K562 (cell line): ENCODE measurements around the gene HDAC7. TPM values are rescaled to one million over a fixed set of nuclear protein-coding genes. Genes with fewer than 3 reads are reported as not detected.

Experiments used
- DMBX1 ChIP-seq: fragments of 250-450 bp; sonication (Bioruptor Pico); IDR thresholded peaks from 2 replicates; pipeline ENCODE4 v1.8.0; 2022; ENCODE audit warnings: inconsistent platforms, mild to moderate bottlenecking, moderate library complexity, borderline replicate concordance
- KLF1 ChIP-seq: fragments of 450-650 bp; IDR thresholded peaks from 2 replicates; pipeline ENCODE4 v1.6.1; 2016; ENCODE audit warnings: missing genetic modification characterization, missing compliant biosample characterization
- MECOM ChIP-seq: fragments of 250-450 bp; sonication (Bioruptor Pico); IDR thresholded peaks from 2 replicates; pipeline ENCODE4 v1.8.0; 2022; ENCODE audit warnings: inconsistent platforms
- MYC ChIP-seq, 2 experiments: fragments of 250-450 bp in 1 of 2; sonication (Bioruptor Pico) in 1 of 2; IDR thresholded peaks; 2 replicates each; pipeline versions ENCODE4 v1.5.1 to v1.6.1; 2012 to 2021; ENCODE audit warnings: low read depth in 2 of 2, borderline replicate concordance in 1 of 2, improper control_type of control experiment in 1 of 2, low read length in 1 of 2, mild to moderate bottlenecking in 1 of 2, moderate library complexity in 1 of 2
- NCOA1 ChIP-seq: fragments of 450-650 bp; IDR thresholded peaks from 2 replicates; pipeline ENCODE4 v1.6.1; 2016; ENCODE audit warnings: low read depth
- NELFE ChIP-seq: IDR thresholded peaks from 2 replicates; pipeline ENCODE4 v1.6.1; 2011; ENCODE audit warnings: mild to moderate bottlenecking; ENCODE audit not compliant: insufficient read depth, insufficient read length
- PATZ1 ChIP-seq: fragments of 250-450 bp; sonication (Bioruptor Pico); IDR thresholded peaks from 2 replicates; pipeline ENCODE4 v1.5.0; 2020; ENCODE audit warnings: mild to moderate bottlenecking, borderline replicate concordance
- PHF20 ChIP-seq: fragments of 450-650 bp; IDR thresholded peaks from 2 replicates; pipeline ENCODE4 v1.6.1; 2018; ENCODE audit not compliant: partially characterized antibody
- SMAD4 ChIP-seq: fragments of 250-450 bp; sonication (Bioruptor Pico); conservative IDR thresholded peaks from 2 replicates; pipeline ENCODE4 v1.8.0; 2021; ENCODE audit warnings: inconsistent platforms, mild to moderate bottlenecking, moderate library complexity
- ZNF384 ChIP-seq: IDR thresholded peaks from 2 replicates; pipeline ENCODE4 v1.6.1; 2012; ENCODE audit warnings: low read depth, low read length, improper control_type of control experiment
- ZNF830 ChIP-seq: fragments of 250-450 bp; sonication (Bioruptor Pico); IDR thresholded peaks from 2 replicates; pipeline ENCODE4 v1.5.0; 2021; ENCODE audit warnings: mild to moderate bottlenecking
- polyA plus RNA-seq, 8 experiments: library from polyadenylated mRNA; depleted of rRNA in 4 of 8; stranded (reverse) in 5 of 8; unstranded in 3 of 8; fragments of >200 nt; fragmentation: Nextera tagmentation in 2 of 8; fragmentation: Illumina TruSeq in 1 of 8; extraction: Ambion mirVana in 2 of 8; extraction: Trizol in 1 of 8; gene quantifications; 2 replicates each; pipeline versions ENCODE4 v1.2.1 to v1.2.3, GENCODE V29; 2011 to 2014; ENCODE audit warnings: inconsistent platforms in 1 of 8, missing spikeins in 1 of 8
- total RNA-seq, 7 experiments: library from RNA; depleted of rRNA in 6 of 7; stranded (reverse); fragments of >200 nt in 6 of 7; fragmentation: Illumina TruSeq in 2 of 7; extraction: Trizol in 2 of 7; gene quantifications; 2 replicates each; pipeline versions ENCODE4 v1.2.1 to v1.2.3, GENCODE V29; 2011 to 2021; ENCODE audit warnings: low replicate concordance in 1 of 7
- TF ChIP-seq, protein P1 (sequence below): fragments of 250-450 bp; sonication (Bioruptor Pico); IDR thresholded peaks from 2 replicates; pipeline ENCODE4 v1.4.0; 2020
- TF ChIP-seq, protein P2 (sequence below): sonication (generic); formaldehyde crosslinking; IDR thresholded peaks from 2 replicates; pipeline ENCODE4 v1.8.0; 2022; ENCODE audit warnings: mild to moderate bottlenecking, low read depth, missing genetic modification reagents
- TF ChIP-seq, protein P3 (sequence below): sonication (generic); formaldehyde crosslinking; IDR thresholded peaks from 2 replicates; pipeline ENCODE4 v1.8.1; 2022; ENCODE audit warnings: missing genetic modification reagents
- TF ChIP-seq, protein P4 (sequence below): fragments of 450-650 bp; IDR thresholded peaks from 2 replicates; pipeline ENCODE4 v1.6.1; 2016

Gene HDAC7
- total and polyA plus RNA-seq, 9 of the 15 experiments (the other 6 are each of a cell fraction or from before 2014, with no cell fraction given) = 2.5 to 129 (median 31.1) TPM

GRCh38 chr12:47758834-47759690 lies 60.6 kb downstream of the HDAC7 start, which contains the start of gene RAPGEF3 (continued):
- TF ChIP-seq, protein P1, sequence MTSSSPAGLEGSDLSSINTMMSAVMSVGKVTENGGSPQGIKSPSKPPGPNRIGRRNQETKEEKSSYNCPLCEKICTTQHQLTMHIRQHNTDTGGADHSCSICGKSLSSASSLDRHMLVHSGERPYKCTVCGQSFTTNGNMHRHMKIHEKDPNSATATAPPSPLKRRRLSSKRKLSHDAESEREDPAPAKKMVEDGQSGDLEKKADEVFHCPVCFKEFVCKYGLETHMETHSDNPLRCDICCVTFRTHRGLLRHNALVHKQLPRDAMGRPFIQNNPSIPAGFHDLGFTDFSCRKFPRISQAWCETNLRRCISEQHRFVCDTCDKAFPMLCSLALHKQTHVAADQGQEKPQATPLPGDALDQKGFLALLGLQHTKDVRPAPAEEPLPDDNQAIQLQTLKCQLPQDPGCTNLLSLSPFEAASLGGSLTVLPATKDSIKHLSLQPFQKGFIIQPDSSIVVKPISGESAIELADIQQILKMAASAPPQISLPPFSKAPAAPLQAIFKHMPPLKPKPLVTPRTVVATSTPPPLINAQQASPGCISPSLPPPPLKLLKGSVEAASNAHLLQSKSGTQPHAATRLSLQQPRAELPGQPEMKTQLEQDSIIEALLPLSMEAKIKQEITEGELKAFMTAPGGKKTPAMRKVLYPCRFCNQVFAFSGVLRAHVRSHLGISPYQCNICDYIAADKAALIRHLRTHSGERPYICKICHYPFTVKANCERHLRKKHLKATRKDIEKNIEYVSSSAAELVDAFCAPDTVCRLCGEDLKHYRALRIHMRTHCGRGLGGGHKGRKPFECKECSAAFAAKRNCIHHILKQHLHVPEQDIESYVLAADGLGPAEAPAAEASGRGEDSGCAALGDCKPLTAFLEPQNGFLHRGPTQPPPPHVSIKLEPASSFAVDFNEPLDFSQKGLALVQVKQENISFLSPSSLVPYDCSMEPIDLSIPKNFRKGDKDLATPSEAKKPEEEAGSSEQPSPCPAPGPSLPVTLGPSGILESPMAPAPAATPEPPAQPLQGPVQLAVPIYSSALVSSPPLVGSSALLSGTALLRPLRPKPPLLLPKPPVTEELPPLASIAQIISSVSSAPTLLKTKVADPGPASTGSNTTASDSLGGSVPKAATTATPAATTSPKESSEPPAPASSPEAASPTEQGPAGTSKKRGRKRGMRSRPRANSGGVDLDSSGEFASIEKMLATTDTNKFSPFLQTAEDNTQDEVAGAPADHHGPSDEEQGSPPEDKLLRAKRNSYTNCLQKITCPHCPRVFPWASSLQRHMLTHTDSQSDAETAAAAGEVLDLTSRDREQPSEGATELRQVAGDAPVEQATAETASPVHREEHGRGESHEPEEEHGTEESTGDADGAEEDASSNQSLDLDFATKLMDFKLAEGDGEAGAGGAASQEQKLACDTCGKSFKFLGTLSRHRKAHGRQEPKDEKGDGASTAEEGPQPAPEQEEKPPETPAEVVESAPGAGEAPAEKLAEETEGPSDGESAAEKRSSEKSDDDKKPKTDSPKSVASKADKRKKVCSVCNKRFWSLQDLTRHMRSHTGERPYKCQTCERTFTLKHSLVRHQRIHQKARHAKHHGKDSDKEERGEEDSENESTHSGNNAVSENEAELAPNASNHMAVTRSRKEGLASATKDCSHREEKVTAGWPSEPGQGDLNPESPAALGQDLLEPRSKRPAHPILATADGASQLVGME (CRISPR knock-in tag) = no peak
- TF ChIP-seq MECOM (CRISPR knock-in tag) (no peak), KLF1 (tag) (no peak), NCOA1 (no peak), DMBX1 (no peak), PATZ1 (CRISPR knock-in tag) (no peak; the same call in 1 of the 2 replicates), ZNF384 (no peak), NELFE (no peak), ZNF830 (0 out of 2 replicates have a peak, but pooled peaks have one; percentile 62), MYC (IDR thresholded peaks at IDR 0.05; ENCODE audit: low read depth, low read length) (peak; percentile 90), MYC (CRISPR knock-in tag; IDR thresholded peaks at IDR 0.05; ENCODE audit: borderline replicate concordance, low read depth) (peak; percentile 74; the same call in 1 of the 2 replicates), PHF20 (peak; percentile 16), SMAD4 (CRISPR knock-in tag) (no peak; the same call in 1 of the 2 replicates)
- TF ChIP-seq, protein P2, sequence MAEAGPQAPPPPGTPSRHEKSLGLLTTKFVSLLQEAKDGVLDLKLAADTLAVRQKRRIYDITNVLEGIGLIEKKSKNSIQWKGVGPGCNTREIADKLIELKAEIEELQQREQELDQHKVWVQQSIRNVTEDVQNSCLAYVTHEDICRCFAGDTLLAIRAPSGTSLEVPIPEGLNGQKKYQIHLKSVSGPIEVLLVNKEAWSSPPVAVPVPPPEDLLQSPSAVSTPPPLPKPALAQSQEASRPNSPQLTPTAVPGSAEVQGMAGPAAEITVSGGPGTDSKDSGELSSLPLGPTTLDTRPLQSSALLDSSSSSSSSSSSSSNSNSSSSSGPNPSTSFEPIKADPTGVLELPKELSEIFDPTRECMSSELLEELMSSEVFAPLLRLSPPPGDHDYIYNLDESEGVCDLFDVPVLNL (CRISPR knock-in tag) = no peak
- TF ChIP-seq, protein P3, sequence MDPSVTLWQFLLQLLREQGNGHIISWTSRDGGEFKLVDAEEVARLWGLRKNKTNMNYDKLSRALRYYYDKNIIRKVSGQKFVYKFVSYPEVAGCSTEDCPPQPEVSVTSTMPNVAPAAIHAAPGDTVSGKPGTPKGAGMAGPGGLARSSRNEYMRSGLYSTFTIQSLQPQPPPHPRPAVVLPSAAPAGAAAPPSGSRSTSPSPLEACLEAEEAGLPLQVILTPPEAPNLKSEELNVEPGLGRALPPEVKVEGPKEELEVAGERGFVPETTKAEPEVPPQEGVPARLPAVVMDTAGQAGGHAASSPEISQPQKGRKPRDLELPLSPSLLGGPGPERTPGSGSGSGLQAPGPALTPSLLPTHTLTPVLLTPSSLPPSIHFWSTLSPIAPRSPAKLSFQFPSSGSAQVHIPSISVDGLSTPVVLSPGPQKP (CRISPR knock-in tag) = no peak
- TF ChIP-seq, protein P4, sequence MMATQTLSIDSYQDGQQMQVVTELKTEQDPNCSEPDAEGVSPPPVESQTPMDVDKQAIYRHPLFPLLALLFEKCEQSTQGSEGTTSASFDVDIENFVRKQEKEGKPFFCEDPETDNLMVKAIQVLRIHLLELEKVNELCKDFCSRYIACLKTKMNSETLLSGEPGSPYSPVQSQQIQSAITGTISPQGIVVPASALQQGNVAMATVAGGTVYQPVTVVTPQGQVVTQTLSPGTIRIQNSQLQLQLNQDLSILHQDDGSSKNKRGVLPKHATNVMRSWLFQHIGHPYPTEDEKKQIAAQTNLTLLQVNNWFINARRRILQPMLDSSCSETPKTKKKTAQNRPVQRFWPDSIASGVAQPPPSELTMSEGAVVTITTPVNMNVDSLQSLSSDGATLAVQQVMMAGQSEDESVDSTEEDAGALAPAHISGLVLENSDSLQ = peak; percentile 61
